Activated CD8-positive, alpha-beta memory T cell treated with anti-CD3 and anti-CD28 coated beads, Interleukin-2, amount 10 ng/mL, durations not matched to agents 7 days and 5 days (primary cell): ENCODE data around the gene PCCA. TPM values are rescaled to one million over a fixed set of nuclear protein-coding genes. Genes with fewer than 3 reads are reported as not detected.
A peak's percentile ranks its signal among the peaks of the same experiment; 100 is the strongest.
"Not testable (repeated sequence)": the region's sequence is repeated elsewhere in the genome, so short reads cannot be mapped to it uniquely, and the experiment has no call there.

Experiments used
- ATAC-seq: fragments of 150-1000 bp; cut with Tn5 transposase; one replicate; pipeline ENCODE4 v1.10.0; 2021; ENCODE audit warnings: moderate library complexity
- CTCF ChIA-PET: fragments of 350-600 bp; sonication (Branson Sonifier 250); formaldehyde crosslinking; loops from one replicate; lab custom pipeline; 2021; ENCODE audit warnings: antibody characterized with exemption; lab: Charles Lee
- DNase-seq: peaks from one replicate; pipeline ENCODE4 v3.0.0-alpha.2; 2020
- H3K27ac Mint-ChIP-seq: one replicate; pipeline ENCODE4 v1.8.0; 2021; ENCODE audit warnings: mild to moderate bottlenecking, mixed read lengths
- H3K27me3 Mint-ChIP-seq: one replicate; pipeline ENCODE4 v1.8.0; 2021; ENCODE audit warnings: mixed read lengths
- H3K36me3 Mint-ChIP-seq: one replicate; pipeline ENCODE4 v1.8.0; 2021; ENCODE audit warnings: mild to moderate bottlenecking, mixed read lengths
- H3K4me1 Mint-ChIP-seq: one replicate; pipeline ENCODE4 v1.8.0; 2021; ENCODE audit warnings: mixed read lengths
- H3K4me3 Mint-ChIP-seq: one replicate; pipeline ENCODE4 v1.8.0; 2021; ENCODE audit warnings: mild to moderate bottlenecking, moderate library complexity, mixed read lengths
- H3K9me3 Mint-ChIP-seq: one replicate; pipeline ENCODE4 v1.8.0; 2022; ENCODE audit warnings: low read depth, mixed read lengths
- total RNA-seq, 2 experiments: library from RNA; stranded (reverse); gene quantifications; one replicate each; pipeline ENCODE4 v1.2.3, GENCODE V29; 2021

PCCA gene
- total RNA-seq, result 10 to 100 TPM; 14.1 to 17.9 TPM

- Mint-ChIP-seq H3K27me3 (no peaks in the 10 kb centered on the region), H3K9me3 (no peaks in the 10 kb centered on the region), H3K4me1 (peaks cover 25% of the 10 kb centered on the region), H3K27ac (peak within 1 kb of the TSS; percentile 87), H3K4me3 (peak within 1 kb of the TSS; percentile 99), H3K36me3 (peaks cover 3% of the 10 kb centered on the region)
- DNase-seq (peak; percentile 92), ATAC-seq (peak; percentile 92)
- CTCF ChIA-PET, result interaction anchor here (0.6 to 1.5 kb wide), 4 partner anchors 147 to 501 kb away, joined by 3 to 6 read pairs (median 3); no protein-coding TSS in a partner anchor
Observed at GRCh38 chr13:100088644-100089464, at the start of gene PCCA. TSS of gene PCCA (plus strand) at chr13:100089093. CDS start at chr13:100089121, 28 bp downstream.

GRCh38 chr13:100039740-100040139 is 49.2 kb upstream of the PCCA start:
- ATAC-seq (no peak), DNase-seq (no peak)
- H3K4me3 Mint-ChIP-seq, result no peak overlapping the region
- no peaks in the 10 kb centered on the region for H3K9me3 Mint-ChIP-seq
- H3K27me3 Mint-ChIP-seq, result peaks cover 4% of the 10 kb centered on the region
- H3K36me3 Mint-ChIP-seq, result no peaks in the 10 kb centered on the region
- H3K27ac Mint-ChIP-seq, result no peak overlapping the region
- CTCF ChIA-PET, result interaction anchor here (0.6 kb wide), 1 partner anchor 18 kb away, joined by 3 read pairs; no protein-coding TSS in a partner anchor
- H3K4me1 Mint-ChIP-seq, result no peaks in the 10 kb centered on the region

- H3K4me1 Mint-ChIP-seq, result no peaks in the 10 kb centered on the region
- CTCF ChIA-PET, result no interaction called here
- no peaks in the 10 kb centered on the region for H3K36me3 Mint-ChIP-seq
- no peak for DNase-seq
- no peak overlapping the region for H3K4me3 Mint-ChIP-seq
- H3K27me3 Mint-ChIP-seq, result peaks cover 4% of the 10 kb centered on the region
- no peak for ATAC-seq
- H3K9me3 Mint-ChIP-seq, result no peaks in the 10 kb centered on the region
- H3K27ac Mint-ChIP-seq, result no peak overlapping the region
Observed at GRCh38 chr13:100040196-100040595, 48.7 kb upstream of the PCCA start.

GRCh38 chr13:100044936-100045335 is 44.0 kb upstream of the PCCA start:
- H3K36me3 Mint-ChIP-seq, result no peaks in the 10 kb centered on the region
- ATAC-seq (no peak), DNase-seq (no peak)
- H3K27ac Mint-ChIP-seq, result no peak overlapping the region
- no peaks in the 10 kb centered on the region for H3K9me3 Mint-ChIP-seq
- no peaks in the 10 kb centered on the region for H3K27me3 Mint-ChIP-seq
- no peak overlapping the region for H3K4me3 Mint-ChIP-seq
- H3K4me1 Mint-ChIP-seq, result no peaks in the 10 kb centered on the region
- CTCF ChIA-PET, result interaction anchor here (1.1 kb wide), 1 partner anchor 45 kb away, joined by 3 read pairs; no protein-coding TSS in a partner anchor

- Mint-ChIP-seq H3K27ac (no peak overlapping the region), H3K4me3 (no peak overlapping the region), H3K27me3 (no peaks in the 10 kb centered on the region), H3K36me3 (no peaks in the 10 kb centered on the region), H3K9me3 (no peaks in the 10 kb centered on the region), H3K4me1 (no peaks in the 10 kb centered on the region)
- no peak for DNase-seq
- CTCF ChIA-PET, result no interaction called here
- no peak for ATAC-seq
Observed at GRCh38 chr13:100045355-100045754, 43.5 kb upstream of the PCCA start.

- Mint-ChIP-seq H3K27ac (no peak overlapping the region), H3K4me3 (no peak overlapping the region), H3K27me3 (no peaks in the 10 kb centered on the region), H3K36me3 (no peaks in the 10 kb centered on the region), H3K9me3 (no peaks in the 10 kb centered on the region), H3K4me1 (no peaks in the 10 kb centered on the region)
- CTCF ChIA-PET, result interaction anchor here (1.0 kb wide), 1 partner anchor 464 kb away, joined by 3 read pairs; no protein-coding TSS in a partner anchor
- ATAC-seq (no peak), DNase-seq (no peak)
Observed at GRCh38 chr13:100051070-100051469, 37.8 kb upstream of the PCCA start.

GRCh38 chr13:100059827-100060226 is 29.1 kb upstream of the PCCA start:
- Mint-ChIP-seq H3K4me1 (no peaks in the 10 kb centered on the region), H3K27ac (no peak overlapping the region), H3K36me3 (peaks cover 6% of the 10 kb centered on the region), H3K27me3 (peaks cover 25% of the 10 kb centered on the region), H3K4me3 (no peak overlapping the region), H3K9me3 (peaks cover 4% of the 10 kb centered on the region)
- no peak for ATAC-seq
- CTCF ChIA-PET, result no interaction called here
- no peak for DNase-seq

GRCh38 chr13:100063333-100063732 is 25.6 kb upstream of the PCCA start:
- H3K27me3 Mint-ChIP-seq, result peaks cover 22% of the 10 kb centered on the region
- DNase-seq (no peak), ATAC-seq (no peak)
- no peaks in the 10 kb centered on the region for H3K4me1 Mint-ChIP-seq
- H3K9me3 Mint-ChIP-seq, result peaks cover 2% of the 10 kb centered on the region
- no peak overlapping the region for H3K4me3 Mint-ChIP-seq
- CTCF ChIA-PET, result no interaction called here
- H3K27ac Mint-ChIP-seq, result no peak overlapping the region
- H3K36me3 Mint-ChIP-seq, result peaks cover 4% of the 10 kb centered on the region

GRCh38 chr13:100063906-100064305 is 25.0 kb upstream of the PCCA start:
- no peaks in the 10 kb centered on the region for H3K36me3 Mint-ChIP-seq
- H3K27me3 Mint-ChIP-seq, result peaks cover 25% of the 10 kb centered on the region
- CTCF ChIA-PET, result no interaction called here
- no peak overlapping the region for H3K27ac Mint-ChIP-seq
- ATAC-seq, result no peak
- no peak for DNase-seq
- no peak overlapping the region for H3K4me3 Mint-ChIP-seq
- no peaks in the 10 kb centered on the region for H3K4me1 Mint-ChIP-seq
- H3K9me3 Mint-ChIP-seq, result peaks cover 2% of the 10 kb centered on the region

GRCh38 chr13:100068133-100068931 is 20.6 kb upstream of the PCCA start:
- Mint-ChIP-seq H3K27me3 (peaks cover 9% of the 10 kb centered on the region), H3K4me1 (no peaks in the 10 kb centered on the region), H3K4me3 (no peak overlapping the region), H3K36me3 (no peaks in the 10 kb centered on the region), H3K27ac (no peak overlapping the region), H3K9me3 (no peaks in the 10 kb centered on the region)
- DNase-seq (no peak), ATAC-seq (no peak)
- CTCF ChIA-PET, result no interaction called here

- no peak overlapping the region for H3K27ac Mint-ChIP-seq
Observed at GRCh38 chr13:100069278-100069677, 19.6 kb upstream of the PCCA start.

GRCh38 chr13:100075700-100076587 is 12.9 kb upstream of the PCCA start:
- no peak for ATAC-seq
- CTCF ChIA-PET, result no interaction called here

More at GRCh38 chr13:100069278-100069677, 19.6 kb upstream of the PCCA start:
- no peak overlapping the region for H3K4me3 Mint-ChIP-seq
- H3K4me1 Mint-ChIP-seq, result no peaks in the 10 kb centered on the region
- CTCF ChIA-PET, result no interaction called here
- H3K27me3 Mint-ChIP-seq, result peaks cover 8% of the 10 kb centered on the region
- no peaks in the 10 kb centered on the region for H3K9me3 Mint-ChIP-seq
- ATAC-seq, result no peak
- H3K36me3 Mint-ChIP-seq, result no peaks in the 10 kb centered on the region
- DNase-seq, result no peak

GRCh38 chr13:100079003-100079402 is 9.9 kb upstream of the PCCA start:
- H3K9me3 Mint-ChIP-seq, H3K27ac Mint-ChIP-seq, CTCF ChIA-PET, H3K4me1 Mint-ChIP-seq, H3K4me3 Mint-ChIP-seq, H3K36me3 Mint-ChIP-seq, DNase-seq, H3K27me3 Mint-ChIP-seq, ATAC-seq: not testable (repeated sequence)

More at GRCh38 chr13:100075700-100076587, 12.9 kb upstream of the PCCA start:
- Mint-ChIP-seq H3K36me3 (no peaks in the 10 kb centered on the region), H3K9me3 (no peaks in the 10 kb centered on the region), H3K4me3 (no peak overlapping the region), H3K4me1 (no peaks in the 10 kb centered on the region), H3K27ac (no peak overlapping the region), H3K27me3 (no peaks in the 10 kb centered on the region)
- DNase-seq, result no peak
